HG03196 (cell line): ENCODE results near the gene CD52.

ENCODE experiments used
- ATAC-seq: cut with Tn5 transposase; IDR thresholded peaks from one replicate; pipeline ENCODE4 v1.9.1; 2021; ENCODE audit not compliant: unreplicated experiment

CD52 gene

DNA sequence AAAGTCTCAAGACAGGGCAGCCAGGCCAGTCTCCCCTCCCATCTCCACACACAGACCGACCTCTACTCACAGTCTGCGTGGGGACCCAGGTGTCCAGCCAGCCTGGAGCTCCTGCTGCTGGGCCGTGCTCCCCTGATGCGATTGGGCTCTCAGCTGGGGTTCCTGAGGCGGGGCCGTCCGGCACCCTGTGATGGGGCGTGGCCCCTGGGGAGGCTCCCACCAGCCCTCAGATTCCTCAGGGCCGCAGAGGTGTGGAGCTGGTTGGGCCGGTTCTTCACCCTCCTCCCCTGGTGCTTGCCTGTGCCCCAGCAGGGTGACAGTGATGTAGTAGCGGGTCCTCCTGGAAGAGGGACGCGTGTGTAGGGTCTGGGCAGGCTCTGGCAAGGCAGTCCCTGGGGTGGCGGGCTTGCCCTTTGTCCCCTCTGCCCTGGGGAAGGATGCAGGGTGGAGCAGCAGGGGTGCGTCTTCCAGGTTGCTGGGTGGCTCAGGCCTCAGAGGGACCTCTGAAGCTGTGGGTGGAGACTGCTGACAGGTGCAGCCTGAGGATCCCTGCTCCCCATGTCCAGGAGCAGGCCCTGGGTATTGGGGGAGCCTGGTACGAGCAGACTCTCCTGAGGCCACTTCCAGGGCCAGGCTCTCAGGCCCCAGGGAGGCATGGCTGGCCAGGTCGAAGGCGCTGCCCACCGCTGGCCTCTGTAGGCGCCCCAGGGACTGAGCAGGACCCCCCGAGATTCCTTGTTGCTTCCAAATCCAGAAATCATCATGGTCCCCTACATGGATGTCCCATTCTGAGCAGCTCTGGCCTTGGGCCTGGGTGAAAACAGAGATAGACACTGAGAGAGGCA is 36.4 kb downstream of the CD52 start, which contains the start of gene CRYBG2:
TSS of gene CRYBG2 (minus strand) at position 155 of the 845 bp plus-strand sequence. CDS start 7,473 bp downstream, outside the sequence.
- ATAC-seq = no peak

DNA sequence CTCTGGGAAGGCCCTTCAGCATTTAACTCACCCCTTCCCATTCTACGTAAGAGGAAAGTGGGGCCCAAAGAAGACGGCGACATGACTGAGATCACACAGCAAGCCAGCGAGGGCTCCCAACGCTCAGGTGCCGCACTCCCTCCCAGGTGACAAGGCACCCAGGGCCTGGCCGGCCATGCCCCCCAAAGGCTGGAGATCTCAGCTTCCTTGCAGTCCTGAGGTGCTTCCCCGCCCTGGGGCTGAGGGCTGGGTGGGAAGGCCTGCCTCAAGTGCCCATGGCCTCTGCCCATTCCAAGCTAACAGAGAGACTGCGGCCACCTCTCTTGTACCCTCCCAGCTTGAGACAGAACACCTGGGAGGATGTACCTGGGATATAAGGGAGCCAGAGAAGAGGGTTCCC is 37.2 kb downstream of the CD52 start:
- ATAC-seq = no peak

DNA sequence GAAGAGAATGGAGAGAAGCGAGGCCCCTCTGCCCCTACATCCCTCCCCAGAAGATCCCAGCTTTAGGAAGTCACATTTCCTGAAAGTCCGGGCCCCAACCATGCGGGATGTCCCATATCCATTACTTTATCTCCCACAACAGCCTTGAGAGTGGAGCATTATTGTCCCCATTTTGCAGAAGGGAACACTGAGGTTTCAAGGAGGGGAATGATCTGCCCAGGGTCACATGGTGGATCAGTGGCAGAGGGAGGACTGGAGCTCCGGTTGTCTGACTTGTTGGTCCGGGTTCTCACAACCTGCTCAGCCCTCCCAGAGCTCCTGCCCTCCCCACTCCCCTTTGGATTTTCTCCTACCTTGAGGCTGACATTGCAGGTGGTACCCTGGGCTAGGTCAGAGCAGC is 38.3 kb downstream of the CD52 start:
- no peak for ATAC-seq

DNA sequence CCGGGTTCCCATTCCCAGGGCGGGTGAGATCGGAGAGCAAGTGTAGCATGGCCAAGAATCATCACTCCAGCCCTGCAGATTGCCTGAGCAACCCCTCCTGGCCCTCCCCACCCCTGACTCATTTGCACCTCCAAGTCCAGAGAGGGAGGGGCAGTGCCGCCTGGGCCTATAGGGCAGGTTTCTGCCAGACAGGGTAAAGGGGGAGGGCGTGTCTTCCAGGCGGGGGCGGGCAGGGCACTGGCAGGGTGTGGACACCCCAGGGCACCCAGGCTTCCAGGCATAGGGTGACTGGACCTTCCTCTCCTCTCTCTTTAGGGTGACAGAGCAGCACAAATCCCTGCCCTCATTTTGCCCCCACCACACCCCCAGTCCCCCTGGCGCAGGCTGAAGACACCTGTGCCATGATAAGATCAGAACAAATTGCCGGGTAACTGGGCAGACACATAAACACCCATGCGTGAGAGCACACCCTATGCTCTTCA is 39.4 kb downstream of the CD52 start:
- ATAC-seq = no peak

DNA sequence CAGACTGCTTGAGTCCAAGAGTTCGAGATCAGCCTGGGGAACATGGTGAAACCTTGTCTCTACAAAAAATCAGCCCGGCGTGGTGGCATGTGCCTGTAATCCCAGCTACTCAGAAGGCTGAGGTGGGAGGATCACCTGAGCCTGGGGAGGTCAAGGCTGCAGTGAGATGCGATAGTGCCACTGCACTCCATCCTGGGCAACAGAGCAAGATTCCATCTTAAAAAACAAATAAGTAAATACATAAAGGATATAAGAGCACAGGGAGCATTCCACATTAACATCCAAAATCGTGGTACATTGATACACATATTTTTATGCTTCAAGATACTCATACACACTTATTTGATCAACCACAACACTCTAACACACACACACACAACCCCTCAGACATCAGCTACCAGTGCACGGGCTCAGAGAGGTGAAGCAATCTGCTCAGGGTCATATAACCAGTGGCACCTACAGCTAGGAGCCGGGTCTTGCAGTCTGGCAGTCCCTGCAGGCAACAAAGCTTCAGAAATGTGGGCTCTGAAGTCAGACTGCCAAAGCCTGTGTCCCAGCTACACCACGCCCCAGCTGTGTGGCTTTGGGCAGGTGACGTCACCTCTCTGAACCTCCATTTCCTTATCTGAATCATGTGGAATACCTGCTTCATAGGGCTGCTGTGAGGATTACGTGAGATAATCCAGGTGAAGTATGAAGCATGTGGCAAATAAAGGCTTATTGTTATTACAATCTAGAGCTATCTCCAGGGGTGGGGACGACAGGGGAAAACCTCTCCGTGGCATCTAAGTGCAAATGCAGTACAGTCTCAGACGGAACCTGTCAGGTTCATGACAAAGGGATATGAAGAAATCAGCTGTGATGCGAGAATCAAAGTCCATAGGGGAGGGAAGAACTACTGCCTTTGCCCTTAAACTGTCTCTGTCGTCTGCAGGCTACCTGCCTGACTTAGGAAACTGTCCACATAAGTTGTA is 40.9 kb downstream of the CD52 start:
- no peak for ATAC-seq

DNA sequence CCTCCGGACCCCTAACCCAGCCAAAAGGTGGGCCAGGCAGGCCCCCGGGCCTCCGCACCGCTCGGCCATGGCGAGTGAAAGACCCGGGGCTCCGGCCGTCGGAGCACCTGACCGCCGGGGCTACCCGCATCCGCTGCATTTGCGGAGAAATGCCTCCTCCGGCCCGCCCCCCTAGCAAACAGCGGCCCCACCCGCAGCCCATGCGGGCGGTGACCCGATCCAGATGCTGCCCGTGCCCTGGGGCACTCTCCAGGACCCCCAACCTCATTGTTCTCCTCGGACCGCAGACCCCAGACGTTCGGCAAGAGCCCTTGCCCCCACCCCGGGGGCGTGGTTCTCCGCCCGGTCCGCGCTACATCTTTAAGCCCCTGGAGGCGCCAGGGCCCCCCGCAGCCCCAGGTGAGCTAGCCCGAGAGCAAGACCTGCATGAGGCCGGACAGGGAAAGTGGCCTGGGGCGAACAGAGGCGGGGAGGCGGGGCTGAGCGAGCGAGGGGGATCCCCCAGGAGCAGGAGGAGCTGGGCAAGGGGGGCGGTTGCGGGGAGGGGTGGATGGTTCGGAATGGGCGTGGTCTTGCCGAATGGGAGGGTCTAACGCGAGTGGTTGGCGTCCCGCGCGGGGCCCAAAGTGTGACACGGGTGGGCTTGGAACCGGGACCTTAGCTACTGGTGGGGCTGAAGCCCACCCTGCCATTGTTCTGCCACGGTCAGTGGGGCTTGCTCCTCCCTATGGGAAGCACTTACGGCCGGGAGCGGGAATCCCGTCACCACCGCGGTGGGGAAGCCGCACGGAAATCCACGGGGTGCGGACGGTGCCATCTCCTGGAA is 42.4 kb downstream of the CD52 start:
- no peak for ATAC-seq

DNA sequence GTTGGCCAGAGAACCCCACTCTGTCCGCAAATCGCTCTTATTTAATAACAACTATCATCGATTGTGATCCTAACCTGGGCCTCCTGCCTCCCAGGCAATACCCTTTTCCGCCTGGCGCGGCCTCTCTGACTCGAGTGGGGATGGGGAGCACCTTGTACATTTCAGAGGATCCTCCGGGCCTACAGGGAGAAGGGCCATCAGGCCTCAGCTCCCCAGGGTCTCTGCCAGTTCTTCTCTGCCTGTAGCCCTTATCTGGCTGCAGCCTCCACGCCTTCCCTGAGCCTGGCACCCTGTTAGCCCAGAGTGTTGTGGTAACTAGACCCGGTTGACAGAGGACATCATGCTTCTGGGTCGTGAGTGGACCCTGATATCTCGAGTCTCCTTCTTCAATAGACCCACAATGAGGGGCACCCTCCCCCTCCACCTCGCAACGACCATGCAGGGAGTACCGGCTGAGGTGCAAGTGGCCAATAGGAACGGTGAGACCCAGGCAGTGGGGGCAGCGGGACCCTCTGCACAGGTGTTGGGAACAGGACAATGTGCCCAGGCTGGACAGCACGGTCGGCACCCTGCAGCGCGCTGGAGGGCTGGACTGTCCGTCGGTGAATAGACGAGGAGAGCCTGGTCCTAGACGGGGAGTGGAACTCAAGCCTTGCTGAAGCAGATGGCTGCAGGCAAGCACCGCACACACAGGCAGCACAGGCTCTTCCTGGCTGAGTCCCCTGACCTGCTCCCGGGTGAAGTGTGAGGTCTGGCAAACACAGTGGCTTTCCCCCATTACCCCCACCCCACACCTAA is 43.2 kb downstream of the CD52 start:
- no peak for ATAC-seq

DNA sequence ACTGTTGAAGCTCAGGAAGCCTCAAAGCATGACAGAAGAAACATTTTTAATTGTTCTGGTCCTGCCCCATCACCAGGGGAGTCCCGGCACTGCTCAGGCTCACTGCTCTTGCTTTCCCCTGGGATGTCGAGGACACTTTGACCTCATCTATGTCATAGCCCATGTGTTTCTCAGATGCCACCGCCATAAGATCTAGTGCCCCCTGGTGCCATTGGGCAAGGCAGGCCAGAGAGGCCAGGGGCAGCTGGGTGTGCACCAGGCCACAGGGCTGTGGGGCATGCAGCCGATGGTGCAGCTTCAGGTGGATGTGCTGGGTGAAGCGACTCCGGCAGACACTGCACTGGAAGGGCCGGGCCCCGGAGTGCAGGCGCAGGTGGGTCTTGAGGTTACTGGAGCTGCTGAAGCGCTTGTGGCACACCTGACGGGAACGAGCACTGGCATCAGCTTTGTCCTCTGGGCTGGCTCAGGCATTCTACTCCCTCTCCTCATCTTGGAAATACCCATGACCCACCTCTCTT is 43.9 kb downstream of the CD52 start:
- no peak for ATAC-seq

DNA sequence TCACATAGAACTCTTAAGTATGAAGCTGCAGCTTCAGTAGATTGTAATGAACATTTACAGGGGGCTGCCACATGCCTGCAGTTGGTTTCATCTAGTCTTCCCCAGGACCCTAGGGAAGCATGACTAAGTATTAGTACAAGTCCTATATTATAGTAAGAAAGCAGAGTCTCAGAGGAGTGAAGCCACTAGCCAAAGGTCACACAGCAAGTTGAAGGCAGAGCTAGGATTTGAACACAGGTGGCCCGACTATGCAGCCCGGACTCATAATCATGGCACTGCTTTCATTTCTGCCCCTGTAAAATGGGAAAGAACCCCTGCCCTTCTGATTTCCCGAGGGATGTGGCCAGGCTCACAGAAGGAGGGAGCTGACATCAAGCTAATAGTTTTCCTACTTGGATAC is 44.6 kb downstream of the CD52 start:
- ATAC-seq = no peak

DNA sequence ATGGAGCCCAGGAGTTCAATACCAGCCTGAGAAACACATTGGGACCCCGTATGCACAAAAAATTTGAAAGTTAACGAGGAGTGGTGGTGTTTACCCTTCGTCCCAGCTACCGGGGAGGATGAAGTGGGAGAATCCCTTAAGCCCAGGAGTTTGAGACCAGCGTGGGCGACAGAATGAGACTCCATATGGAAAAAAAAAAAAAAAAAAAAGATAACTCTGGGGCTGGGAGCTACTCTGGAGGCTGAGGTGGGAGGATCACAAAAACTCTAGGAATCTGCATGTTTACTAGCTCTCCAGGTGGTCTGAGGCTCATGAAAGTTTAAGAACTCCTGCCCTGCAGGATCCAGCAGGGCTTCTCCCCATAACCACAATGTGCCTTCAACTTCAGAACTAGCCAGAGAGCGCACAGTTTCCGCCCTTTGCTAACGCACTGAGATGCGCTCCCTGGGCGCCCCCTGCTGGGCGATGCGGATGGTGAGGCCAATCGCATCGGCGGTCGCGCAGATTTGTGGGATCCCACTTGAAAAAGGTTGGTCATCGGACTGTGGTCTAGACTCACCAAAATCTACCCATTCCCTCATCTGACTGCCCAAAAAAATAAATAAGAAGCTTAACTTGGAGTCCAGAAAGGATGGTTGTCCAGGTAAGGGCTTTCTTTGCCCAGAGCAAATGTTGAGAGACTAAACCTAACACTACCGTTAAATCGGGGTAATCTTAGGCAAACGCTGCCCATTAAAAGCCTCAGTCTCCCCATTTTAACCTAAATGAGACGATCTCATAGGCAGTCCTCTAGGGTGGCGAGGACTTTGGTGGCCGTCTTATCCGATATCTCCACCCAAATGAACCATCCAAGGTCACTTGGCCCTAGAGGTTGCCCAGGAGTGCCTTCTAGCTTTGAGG is 46.0 kb downstream of the CD52 start:
- ATAC-seq = no peak

DNA sequence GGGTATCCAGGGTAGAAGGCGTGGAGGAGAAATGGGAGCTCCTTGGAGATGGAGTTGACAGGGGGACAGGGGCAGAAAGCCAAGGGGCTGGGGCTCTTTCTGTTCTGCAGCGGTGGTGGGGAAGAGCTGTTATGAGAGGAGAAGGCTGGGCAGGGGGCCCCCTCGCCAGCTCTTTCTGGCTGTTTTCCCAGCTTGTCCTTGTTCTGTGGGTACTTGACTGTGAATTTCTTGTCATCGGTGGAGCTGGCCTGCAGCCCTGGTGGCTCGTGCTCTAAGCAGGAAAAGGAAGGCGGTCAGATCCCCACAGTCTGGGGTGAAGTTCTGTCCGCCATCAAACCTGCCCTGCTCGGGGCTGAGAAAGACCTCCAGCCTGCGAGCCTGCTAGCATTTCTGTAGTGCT is 47.2 kb downstream of the CD52 start:
- no peak for ATAC-seq

DNA sequence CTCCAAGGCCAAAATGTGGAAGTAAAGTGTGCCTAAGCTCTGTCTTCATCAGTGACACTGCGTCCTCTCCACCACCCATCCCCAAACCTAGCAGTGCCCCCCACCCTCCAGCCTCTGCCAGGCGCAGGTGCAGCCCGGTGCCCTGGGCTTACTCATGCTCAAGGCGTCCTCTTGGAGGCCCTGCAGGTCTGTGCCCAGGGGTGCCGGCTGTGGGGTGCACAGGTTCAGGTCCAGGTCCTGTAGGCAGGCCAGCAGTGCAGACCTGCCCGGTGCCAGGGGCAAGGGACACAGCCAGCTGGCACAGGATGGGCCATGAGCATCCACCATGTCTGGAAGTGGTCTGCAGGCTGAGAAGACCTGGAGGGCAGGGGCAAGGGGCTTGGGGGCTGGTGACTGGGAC is 49.7 kb downstream of the CD52 start:
- ATAC-seq = no peak

DNA sequence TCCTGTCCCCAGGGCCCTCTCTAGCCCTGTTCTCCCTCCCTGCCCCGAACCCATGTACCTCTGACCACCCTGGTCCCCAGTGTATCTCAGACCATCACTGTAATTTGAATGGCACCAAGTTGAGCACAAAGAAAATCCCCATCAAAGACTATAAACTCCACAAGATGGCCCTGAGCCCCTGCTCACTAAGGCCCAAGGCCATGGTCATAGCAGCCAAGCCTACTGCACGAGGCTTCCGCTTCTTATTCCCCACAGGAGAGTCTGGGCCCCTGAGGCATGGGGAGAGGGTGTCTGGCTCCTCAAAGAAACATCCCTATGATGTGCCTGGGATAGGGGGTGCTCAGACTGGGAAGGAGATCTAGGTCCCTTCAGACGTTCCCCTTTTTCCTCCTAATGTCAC is 50.2 kb downstream of the CD52 start:
- no peak for ATAC-seq

DNA sequence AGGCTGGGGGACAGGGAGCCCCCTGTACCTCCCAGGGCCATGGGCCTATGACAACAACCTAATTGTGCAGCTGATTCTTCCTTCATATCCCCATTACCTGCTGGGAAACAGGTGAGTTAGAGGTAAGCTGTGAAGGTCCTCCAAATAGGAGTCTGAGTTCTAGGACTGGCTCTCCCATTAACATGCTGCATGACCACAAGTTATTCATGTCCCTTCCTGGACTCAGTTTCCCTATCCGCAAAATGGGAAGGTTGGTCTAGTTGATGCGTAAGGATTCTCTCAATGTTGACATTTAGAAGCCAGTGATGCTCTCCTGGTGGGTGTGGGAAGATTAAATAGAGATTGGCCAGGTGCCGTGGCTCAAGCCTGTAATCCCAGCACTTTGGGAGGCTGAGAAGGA is 50.7 kb downstream of the CD52 start:
- ATAC-seq = no peak
